Peyer's patch (tissue), 4 donors: Measurements from ENCODE around the gene UBXN11. TPM values are rescaled to one million over a fixed set of nuclear protein-coding genes. Genes with fewer than 3 reads are reported as not detected.
A peak's percentile ranks its signal among the peaks of the same experiment; 100 is the strongest.

Experiments used
- DNase-seq, 3 donors: peaks; one replicate each; pipeline ENCODE4 v3.0.0-alpha.2; 2017 to 2019
- H3K27ac ChIP-seq, 4 donors: fragments of 200-600 bp; sonication (generic); one replicate each; pipeline ENCODE4 v1.5.1; 2016 to 2019
- H3K27me3 ChIP-seq, 2 donors: fragments of 200-600 bp; sonication (generic); one replicate each; pipeline ENCODE4 v1.5.1; 2019
- H3K36me3 ChIP-seq, 3 donors: fragments of 200-600 bp; sonication (generic); one replicate each; pipeline ENCODE4 v1.5.1; 2016 to 2019
- H3K4me1 ChIP-seq, 4 donors: fragments of 200-600 bp; sonication (generic); one replicate each; pipeline ENCODE4 v1.5.1; 2016 to 2019
- H3K4me3 ChIP-seq, 4 donors: fragments of 200-600 bp; sonication (generic); 1 replicate in 3 of 4; 2 replicates in 1 of 4; pipeline ENCODE4 v1.5.1; 2016 to 2019; ENCODE audit warnings: mild to moderate bottlenecking in 1 of 4
- H3K9me3 ChIP-seq, 4 donors: fragments of 200-600 bp; sonication (generic); one replicate each; pipeline ENCODE4 v1.5.1; 2016 to 2019; ENCODE audit warnings: mild to moderate bottlenecking in 1 of 4
- POLR2A ChIP-seq, 2 donors: fragments of 450-650 bp; IDR thresholded peaks; one replicate each; pipeline ENCODE4 v1.5.1; 2017; ENCODE audit warnings: antibody characterized with exemption in 2 of 2, mild to moderate bottlenecking in 2 of 2, moderate library complexity in 2 of 2
- total RNA-seq, 4 donors: library from RNA; depleted of rRNA; stranded (reverse); fragments of >200 nt; gene quantifications; one replicate each; pipeline ENCODE4 v1.1.0, GENCODE V29; 2016
- TF ChIP-seq, protein P1 (sequence below), 6 experiments: fragments of 450-650 bp in 4 of 6; fragments of 200-600 bp in 2 of 6; sonication (generic) in 1 of 6; IDR thresholded peaks; one replicate each; pipeline ENCODE4 v1.5.1; 2017 to 2019; ENCODE audit warnings: antibody characterized with exemption in 6 of 6, mild to moderate bottlenecking in 3 of 6, moderate library complexity in 1 of 6

UBXN11 gene, protein sequence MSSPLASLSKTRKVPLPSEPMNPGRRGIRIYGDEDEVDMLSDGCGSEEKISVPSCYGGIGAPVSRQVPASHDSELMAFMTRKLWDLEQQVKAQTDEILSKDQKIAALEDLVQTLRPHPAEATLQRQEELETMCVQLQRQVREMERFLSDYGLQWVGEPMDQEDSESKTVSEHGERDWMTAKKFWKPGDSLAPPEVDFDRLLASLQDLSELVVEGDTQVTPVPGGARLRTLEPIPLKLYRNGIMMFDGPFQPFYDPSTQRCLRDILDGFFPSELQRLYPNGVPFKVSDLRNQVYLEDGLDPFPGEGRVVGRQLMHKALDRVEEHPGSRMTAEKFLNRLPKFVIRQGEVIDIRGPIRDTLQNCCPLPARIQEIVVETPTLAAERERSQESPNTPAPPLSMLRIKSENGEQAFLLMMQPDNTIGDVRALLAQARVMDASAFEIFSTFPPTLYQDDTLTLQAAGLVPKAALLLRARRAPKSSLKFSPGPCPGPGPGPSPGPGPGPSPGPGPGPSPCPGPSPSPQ
- 10 to 100 TPM in 3 of 4 donors, 1 to 10 TPM in 1; 3.9 to 68.5 (median 18.2) TPM for total RNA-seq

DNA sequence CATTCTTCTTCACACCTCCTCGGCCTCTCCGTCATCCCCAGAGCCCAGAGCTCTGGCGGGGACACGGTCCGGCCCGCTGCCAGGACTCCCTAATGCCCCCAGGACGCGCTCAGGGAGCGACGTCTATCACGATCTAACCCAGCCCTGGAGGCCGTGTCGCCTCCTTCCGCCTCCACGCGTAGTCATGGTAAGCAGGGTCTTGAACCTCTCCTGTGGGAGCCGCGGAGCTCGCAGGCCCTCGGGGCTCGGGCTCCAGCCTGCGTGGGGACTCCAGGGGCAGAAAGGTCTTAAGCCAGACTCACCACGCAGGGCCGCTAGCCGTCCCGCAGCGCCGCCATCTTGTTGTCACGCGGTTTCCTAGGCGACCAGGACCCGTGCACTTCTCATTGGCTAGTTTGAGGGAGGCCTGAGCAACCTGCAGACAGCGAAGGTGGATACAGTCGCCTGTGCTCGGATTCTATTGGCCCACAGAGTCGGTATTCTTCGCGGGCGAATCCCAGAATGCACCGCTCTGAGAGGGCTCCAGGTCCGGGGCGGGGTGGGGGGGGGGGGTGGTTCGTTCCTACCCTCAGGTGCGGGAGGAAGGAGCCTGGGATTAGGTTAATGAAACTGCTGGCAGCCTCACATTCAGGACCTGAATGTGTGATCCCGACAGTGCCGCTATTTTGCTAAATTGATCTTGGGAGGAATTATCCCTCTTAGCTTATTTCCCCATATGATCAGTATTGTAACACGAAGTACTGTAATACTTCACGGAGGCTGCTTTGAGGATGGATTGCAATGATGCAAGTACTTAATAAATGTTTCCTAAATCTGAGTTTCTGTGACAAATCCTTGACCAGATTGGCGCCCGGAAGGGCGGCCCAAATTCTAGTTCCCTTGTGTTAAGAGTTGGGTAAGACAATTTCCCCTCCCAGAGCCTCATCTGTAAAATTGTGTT lies at the start of gene UBXN11:
UBXN11 (minus strand) TSS at position 347 of the 940 bp plus-strand sequence. CDS start 3,753 bp downstream, outside the sequence.
- TF ChIP-seq, protein P1, sequence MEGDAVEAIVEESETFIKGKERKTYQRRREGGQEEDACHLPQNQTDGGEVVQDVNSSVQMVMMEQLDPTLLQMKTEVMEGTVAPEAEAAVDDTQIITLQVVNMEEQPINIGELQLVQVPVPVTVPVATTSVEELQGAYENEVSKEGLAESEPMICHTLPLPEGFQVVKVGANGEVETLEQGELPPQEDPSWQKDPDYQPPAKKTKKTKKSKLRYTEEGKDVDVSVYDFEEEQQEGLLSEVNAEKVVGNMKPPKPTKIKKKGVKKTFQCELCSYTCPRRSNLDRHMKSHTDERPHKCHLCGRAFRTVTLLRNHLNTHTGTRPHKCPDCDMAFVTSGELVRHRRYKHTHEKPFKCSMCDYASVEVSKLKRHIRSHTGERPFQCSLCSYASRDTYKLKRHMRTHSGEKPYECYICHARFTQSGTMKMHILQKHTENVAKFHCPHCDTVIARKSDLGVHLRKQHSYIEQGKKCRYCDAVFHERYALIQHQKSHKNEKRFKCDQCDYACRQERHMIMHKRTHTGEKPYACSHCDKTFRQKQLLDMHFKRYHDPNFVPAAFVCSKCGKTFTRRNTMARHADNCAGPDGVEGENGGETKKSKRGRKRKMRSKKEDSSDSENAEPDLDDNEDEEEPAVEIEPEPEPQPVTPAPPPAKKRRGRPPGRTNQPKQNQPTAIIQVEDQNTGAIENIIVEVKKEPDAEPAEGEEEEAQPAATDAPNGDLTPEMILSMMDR (IDR thresholded peaks at IDR 0.05) = no peak
- no peak for TF ChIP-seq POLR2A (IDR thresholded peaks at IDR 0.05)
- H3K27ac ChIP-seq = peak within 1 kb of the TSS; percentile 44 to 67 (median 57)
- DNase-seq = peak; percentile 93 to 98 (median 96)

DNA sequence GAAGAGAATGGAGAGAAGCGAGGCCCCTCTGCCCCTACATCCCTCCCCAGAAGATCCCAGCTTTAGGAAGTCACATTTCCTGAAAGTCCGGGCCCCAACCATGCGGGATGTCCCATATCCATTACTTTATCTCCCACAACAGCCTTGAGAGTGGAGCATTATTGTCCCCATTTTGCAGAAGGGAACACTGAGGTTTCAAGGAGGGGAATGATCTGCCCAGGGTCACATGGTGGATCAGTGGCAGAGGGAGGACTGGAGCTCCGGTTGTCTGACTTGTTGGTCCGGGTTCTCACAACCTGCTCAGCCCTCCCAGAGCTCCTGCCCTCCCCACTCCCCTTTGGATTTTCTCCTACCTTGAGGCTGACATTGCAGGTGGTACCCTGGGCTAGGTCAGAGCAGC lies 49.7 kb upstream of the UBXN11 start:
- peaks cover 9 to 59% (median 12%) of the 10 kb centered on the region in 4 donors for H3K4me1 ChIP-seq

More for the DNA sequence above, at the start of gene UBXN11:
- Histone ChIP-seq H3K4me3 (peak within 1 kb of the TSS; percentile 56 to 71 (median 58)), H3K27me3 (no peaks in the 10 kb centered on the region), H3K4me1 (peaks cover 0 to 14% (median 3%) of the 10 kb centered on the region in 4 donors), H3K36me3 (no peaks in the 10 kb centered on the region), H3K9me3 (no peaks in the 10 kb centered on the region)

DNA sequence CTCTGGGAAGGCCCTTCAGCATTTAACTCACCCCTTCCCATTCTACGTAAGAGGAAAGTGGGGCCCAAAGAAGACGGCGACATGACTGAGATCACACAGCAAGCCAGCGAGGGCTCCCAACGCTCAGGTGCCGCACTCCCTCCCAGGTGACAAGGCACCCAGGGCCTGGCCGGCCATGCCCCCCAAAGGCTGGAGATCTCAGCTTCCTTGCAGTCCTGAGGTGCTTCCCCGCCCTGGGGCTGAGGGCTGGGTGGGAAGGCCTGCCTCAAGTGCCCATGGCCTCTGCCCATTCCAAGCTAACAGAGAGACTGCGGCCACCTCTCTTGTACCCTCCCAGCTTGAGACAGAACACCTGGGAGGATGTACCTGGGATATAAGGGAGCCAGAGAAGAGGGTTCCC lies 48.5 kb upstream of the UBXN11 start:
- Histone ChIP-seq H3K9me3 (no peaks in the 10 kb centered on the region), H3K4me1 (peaks cover 0 to 51% (median 6%) of the 10 kb centered on the region in 4 donors), H3K27me3 (peaks cover 0 to 2% of the 10 kb centered on the region in 2 donors), H3K4me3 (no peak overlapping the region), H3K27ac (peak overlapping the region in 3 of 4 donors; percentile 59 to 80 (median 75)), H3K36me3 (no peaks in the 10 kb centered on the region)
- TF ChIP-seq POLR2A (IDR thresholded peaks at IDR 0.05) = no peak
- TF ChIP-seq, protein P1 (IDR thresholded peaks at IDR 0.05) = no peak
- no peak for DNase-seq

More for the DNA sequence above, 49.7 kb upstream of the UBXN11 start:
- Histone ChIP-seq H3K9me3 (no peaks in the 10 kb centered on the region), H3K27me3 (peaks cover 0 to 11% of the 10 kb centered on the region in 2 donors), H3K36me3 (no peaks in the 10 kb centered on the region), H3K27ac (peak overlapping the region in 2 of 4 donors; percentile 76 to 88), H3K4me3 (no peak overlapping the region)
- TF ChIP-seq POLR2A (IDR thresholded peaks at IDR 0.05) = no peak
- TF ChIP-seq, protein P1 (IDR thresholded peaks at IDR 0.05) = no peak
- DNase-seq = no peak

DNA sequence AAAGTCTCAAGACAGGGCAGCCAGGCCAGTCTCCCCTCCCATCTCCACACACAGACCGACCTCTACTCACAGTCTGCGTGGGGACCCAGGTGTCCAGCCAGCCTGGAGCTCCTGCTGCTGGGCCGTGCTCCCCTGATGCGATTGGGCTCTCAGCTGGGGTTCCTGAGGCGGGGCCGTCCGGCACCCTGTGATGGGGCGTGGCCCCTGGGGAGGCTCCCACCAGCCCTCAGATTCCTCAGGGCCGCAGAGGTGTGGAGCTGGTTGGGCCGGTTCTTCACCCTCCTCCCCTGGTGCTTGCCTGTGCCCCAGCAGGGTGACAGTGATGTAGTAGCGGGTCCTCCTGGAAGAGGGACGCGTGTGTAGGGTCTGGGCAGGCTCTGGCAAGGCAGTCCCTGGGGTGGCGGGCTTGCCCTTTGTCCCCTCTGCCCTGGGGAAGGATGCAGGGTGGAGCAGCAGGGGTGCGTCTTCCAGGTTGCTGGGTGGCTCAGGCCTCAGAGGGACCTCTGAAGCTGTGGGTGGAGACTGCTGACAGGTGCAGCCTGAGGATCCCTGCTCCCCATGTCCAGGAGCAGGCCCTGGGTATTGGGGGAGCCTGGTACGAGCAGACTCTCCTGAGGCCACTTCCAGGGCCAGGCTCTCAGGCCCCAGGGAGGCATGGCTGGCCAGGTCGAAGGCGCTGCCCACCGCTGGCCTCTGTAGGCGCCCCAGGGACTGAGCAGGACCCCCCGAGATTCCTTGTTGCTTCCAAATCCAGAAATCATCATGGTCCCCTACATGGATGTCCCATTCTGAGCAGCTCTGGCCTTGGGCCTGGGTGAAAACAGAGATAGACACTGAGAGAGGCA lies 47.8 kb upstream of the UBXN11 start, which contains the start of gene CRYBG2:
CRYBG2 (minus strand) TSS at position 155 of the 845 bp plus-strand sequence. CDS start 7,473 bp downstream, outside the sequence.
- DNase-seq = peak in 2 of 3 donors; percentile 79 to 82
- TF ChIP-seq, protein P1 (IDR thresholded peaks at IDR 0.05) = no peak
- TF ChIP-seq POLR2A (IDR thresholded peaks at IDR 0.05) = peak; percentile 69 to 79
- no peaks in the 10 kb centered on the region for H3K36me3 ChIP-seq
- no peaks in the 10 kb centered on the region for H3K27me3 ChIP-seq
- H3K27ac ChIP-seq = peak within 1 kb of the TSS in 3 of 4 donors; percentile 59 to 80 (median 79)
- H3K4me3 ChIP-seq = peak within 1 kb of the TSS in 2 of 4 donors; percentile 36 to 39
- H3K4me1 ChIP-seq = peaks cover 0 to 47% (median 4%) of the 10 kb centered on the region in 4 donors
- H3K9me3 ChIP-seq = no peaks in the 10 kb centered on the region
